T1000 (cell line): ENCODE results near the gene PWWP3B.
"Not testable (repeated sequence)": the region's sequence is repeated elsewhere in the genome, so short reads cannot be mapped to it uniquely, and the experiment has no call there.

Experiments
- DNase-seq: peaks from one replicate; lab custom pipeline; 2025; ENCODE audit warnings: mixed read lengths; lab: John Stamatoyannopoulos, UW

PWWP3B gene

DNA sequence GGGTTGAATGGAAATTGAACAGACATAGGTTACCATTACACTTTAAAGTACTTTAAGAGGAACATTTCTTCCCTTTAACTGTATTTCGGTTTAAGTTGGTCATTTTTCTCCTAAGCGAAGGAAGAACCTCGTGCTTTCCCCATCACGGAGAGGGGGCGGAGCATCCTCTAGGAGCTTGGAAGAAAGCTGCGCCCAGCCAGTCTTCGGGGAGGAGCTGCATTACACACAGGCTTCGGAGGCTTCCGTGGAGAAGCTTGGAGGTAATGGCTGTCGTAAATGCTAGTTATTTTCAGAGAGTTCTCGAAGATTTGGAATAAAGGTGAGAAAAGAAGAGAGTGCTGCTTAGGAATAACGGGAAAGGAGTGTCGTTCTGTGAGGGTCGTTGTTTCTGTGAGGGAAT lies at the start of gene PWWP3B:
Gene PWWP3B, plus strand, starts transcription at position 199 of the 400 bp plus-strand sequence. CDS start 37,128 bp downstream, outside the sequence.
- DNase-seq = no peak

DNA sequence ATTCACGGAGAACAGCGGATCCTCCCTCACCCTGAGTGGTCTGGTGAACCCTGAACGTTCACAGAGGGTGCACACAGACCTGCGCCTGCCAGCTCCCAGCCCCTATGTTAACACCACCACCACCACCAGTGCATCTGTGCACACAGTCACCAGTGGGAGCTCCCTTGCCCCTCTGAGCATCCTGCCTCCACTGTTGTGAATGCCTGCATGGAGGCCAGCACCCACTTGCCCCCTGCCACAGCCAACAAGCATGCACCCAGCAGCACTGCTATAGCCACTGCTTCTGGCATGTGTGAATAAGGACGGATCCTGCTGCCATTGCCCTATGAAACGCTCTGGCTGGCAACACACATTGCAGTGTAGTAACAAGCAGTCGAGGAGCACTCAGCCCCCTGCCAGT lies 29.1 kb upstream of the PWWP3B start:
- no peak for DNase-seq

- no peak for DNase-seq
These were observed 23.1 kb upstream of the PWWP3B start for GRCh38 chrX:106144755-106145639.

DNA sequence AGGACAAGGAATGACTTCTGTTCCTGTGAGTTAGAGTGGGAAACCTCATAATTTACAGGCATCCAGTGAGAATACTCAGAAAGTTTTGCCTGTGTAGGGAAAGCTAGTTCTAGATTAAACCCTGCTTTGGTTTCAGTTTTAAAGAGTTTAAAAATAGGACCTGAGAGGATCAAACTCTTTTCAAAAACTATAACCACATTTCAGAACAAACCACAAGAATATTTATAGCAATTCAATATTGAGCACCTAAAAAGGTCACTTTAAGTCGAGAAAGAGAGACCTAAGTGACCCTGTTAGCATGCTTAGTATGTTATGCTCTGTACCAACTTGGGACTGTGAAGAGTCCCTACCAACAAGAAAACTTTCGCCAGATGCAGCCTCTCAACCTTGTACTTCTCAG lies 17.4 kb upstream of the PWWP3B start:
- no peak for DNase-seq

- no peak for DNase-seq
These were observed 8.2 kb upstream of the PWWP3B start for GRCh38 chrX:106159861-106160282.

DNA sequence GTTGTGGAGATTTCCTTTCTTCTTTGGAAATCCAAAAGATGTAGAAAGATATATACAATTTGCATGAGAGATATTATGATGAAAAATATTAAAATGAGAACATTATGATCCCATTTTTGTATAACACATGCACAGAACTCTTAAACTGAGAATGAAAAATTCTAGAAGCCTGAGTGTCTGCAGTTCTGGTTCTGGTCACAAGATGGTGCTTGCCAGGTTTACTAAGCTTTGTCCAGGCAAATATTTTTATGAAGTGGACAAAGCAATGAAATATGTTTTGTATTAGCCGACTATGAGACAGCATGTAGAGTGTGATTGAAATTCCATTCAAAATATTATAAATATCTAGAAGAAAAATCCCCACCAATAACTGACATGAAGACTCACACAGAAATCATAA lies 2.2 kb downstream of the PWWP3B start:
- DNase-seq = no peak

GRCh38 chrX:106171293-106171820 lies 3.3 kb downstream of the PWWP3B start:
- no peak for DNase-seq

DNA sequence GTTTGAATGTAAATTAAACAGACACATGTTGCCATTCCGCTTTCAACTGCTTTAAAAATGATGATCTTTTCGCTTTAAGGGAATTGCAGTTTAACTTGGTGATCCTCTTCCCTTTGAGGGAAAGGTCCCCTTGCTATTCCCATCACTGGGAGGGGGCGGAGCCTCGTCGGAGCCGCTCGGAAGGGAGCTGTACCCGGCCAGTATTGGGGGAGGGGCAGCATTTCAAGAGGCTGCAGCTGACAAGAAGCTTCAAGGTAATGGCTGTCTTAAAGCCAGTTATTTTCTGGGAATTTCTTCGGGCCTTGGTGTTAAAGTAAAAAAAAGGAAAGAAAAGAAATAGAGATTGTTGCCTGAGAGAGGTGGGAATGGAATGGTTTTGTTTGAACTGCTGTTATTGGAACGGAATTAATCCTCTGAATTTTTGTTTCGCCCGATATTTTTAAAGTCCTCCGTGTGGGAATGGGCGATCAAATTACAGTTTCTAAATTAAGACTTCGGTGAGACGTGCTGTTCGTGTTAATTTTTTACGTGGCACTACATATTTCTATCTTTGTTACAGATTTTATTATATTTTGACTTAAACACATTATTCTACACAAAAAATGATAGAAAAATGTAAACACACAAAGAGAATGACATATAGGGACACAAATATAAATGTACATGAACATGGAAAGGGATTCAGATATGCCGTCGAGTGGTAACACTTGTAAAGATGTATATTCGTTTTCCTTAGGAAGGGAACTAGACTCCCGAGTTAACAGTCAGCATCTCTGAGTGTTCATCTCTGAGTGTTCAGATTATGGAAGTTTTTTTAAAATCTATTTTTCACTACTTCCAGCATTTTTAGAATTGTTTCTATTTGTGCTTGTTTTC lies 9.2 kb downstream of the PWWP3B start:
- no peak for DNase-seq

DNA sequence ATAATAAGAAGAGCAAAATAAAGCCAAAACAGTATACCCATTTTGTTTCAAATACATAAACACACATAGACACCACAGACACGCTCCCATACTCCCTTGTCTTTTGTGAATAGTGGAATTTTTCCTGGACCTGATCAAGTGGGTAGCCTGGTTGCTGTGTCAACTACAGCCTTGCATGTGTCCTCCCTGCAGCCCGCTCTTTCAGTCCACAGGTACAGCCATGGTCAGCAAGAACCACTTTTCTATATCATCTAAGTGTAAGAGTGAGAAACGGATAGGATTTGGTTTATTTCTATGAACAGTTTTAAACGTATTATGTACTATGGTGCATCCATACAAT lies 9.8 kb downstream of the PWWP3B start:
- no peak for DNase-seq

DNA sequence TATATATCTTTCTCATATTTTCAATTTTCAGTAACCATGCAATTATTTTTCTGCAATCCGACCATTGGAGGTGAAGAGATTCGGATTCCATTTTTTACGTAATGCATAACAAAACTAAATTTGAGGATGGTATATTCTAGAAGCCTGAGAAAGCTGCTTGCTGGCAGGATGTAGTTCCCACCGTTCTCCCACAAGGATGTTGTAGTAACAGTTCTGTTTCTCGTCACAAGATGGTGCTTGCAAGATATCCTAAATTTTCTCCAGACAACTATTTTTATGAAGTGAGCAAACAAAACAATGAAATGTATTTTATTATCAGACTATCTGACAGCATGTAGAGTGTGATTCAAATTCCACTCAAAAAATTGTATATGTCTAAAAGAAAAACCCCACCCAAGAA lies 10.7 kb downstream of the PWWP3B start:
- no peak for DNase-seq

DNA sequence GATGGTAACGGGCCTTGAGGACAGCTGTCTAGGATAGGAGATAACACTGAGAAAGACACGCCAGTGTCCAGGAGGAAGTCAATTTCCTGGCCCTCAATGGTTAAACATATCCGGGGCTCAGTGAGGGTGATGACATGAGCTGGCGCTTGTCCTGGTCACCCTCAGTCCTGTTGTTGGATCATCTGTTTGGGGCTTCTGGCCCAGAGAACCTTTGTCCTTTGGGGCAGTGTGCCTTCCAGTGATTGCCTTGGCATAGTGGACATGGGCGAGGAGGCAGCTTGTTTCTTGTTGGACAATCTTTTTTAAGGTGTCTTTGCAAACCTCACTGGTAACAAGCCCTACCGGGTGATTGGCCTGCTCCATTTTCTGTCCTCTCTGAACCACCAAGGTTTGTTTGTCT lies 15.6 kb downstream of the PWWP3B start:
- DNase-seq = not testable (repeated sequence)

DNA sequence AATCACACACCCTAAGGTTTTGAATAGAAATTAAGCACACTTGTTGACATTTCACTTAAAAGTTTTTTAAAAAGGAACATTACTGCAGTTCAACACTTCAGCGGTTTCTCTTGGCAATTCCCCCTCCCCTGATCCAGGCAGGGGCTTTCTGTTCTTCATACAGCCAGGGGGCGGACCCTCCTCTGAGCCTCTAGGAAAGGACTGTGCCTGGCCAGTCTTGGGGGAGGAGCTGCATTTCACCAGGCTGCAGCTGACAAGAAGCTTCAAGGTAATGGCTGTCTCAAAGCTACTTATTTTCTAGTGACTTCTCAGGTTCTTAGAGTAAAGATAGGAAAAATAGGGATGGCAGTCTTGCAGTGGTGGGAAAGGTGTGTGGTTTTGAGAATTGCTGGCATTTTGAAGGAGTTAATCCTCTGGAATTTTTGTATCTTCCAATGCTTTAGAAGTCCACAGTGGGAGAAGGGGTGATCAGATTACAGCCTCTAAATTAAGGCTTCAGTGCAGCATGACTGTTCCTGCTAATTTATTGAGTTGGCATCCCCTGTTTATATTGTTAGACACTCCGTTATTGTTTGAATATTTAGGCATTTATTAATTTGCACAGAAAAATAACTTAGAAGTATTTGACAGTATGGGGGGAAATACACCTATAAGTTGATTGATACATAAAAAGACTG lies 33.5 kb downstream of the PWWP3B start:
- DNase-seq = no peak

DNA sequence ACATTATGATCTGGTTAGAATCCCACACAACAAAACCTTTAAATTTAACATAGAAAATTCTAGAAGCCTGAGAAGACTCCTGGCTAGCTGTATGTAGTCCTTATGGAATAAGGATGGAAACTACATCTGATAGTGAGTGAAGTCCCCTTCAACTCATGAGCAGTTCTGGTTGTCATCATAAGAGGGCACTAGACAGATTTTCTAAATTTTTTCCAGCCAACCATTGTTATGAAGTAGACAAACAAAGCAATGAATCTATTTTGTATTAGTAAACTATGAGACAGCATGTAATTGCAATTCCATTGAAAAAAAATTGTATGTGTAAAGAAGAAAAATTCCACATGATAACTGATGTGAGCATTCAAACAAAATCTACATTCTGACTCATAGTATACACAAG lies 35.2 kb downstream of the PWWP3B start:
- no peak for DNase-seq

GRCh38 chrX:106208154-106208553 lies 40.0 kb downstream of the PWWP3B start:
- DNase-seq = no peak
